Stimulated activated CD8-positive, alpha-beta memory T cell treated with anti-CD3 and anti-CD28 coated beads, Interleukin-7, amount 100 ng/mL, for 24 hours (primary cell): Measurements from ENCODE around the gene NRXN3.

Source experiments
- DNase-seq: peaks from one replicate; pipeline ENCODE4 v3.0.0-alpha.2; 2020; ENCODE audit warnings: low read depth

Gene NRXN3

GRCh38 chr14:78834766-78835451 is 664.7 kb downstream of the NRXN3 start:
- DNase-seq = no peak

DNA sequence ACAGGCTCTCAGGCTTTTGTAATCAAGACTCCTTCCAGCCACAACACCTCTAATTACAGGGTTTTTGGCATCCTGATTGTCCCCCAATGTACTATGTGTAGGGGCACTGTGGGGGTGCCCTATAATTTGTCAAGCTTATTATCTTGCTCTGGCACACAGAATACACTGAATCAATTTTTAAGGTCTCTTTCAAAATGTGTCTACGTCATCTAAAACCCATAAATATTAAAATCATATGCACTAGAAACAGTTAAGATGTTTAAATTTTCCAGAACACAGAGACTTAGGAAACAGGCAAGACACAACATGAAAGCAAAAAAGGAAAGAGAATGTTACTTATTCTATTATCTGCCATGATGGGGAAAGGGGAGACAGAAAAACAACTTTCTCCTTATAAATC is 665.7 kb downstream of the NRXN3 start:
- DNase-seq = no peak

- no peak for DNase-seq
These were observed 666.6 kb downstream of the NRXN3 start for GRCh38 chr14:78836777-78837176.

DNA sequence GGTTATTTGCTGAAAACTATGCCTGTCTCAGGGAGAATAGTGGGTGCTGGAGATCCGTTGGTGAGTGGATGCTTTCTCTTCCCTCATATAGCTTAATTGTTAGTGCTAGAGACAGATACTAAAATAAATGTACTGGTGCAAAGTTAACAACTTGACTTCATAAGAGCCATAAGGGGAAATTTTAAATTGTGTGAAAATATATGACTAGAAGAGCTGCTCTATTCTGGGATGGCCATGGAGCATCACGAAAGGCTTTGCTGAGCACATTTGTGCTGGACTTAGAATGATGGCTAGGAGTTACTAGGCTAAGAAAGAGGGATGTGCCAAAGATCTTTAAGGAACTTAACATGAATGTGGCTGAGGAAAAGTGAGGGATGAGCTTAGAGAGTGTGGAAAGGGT is 668.8 kb downstream of the NRXN3 start:
- no peak for DNase-seq

- DNase-seq = no peak
These were observed 670.7 kb downstream of the NRXN3 start for GRCh38 chr14:78840898-78841297.

DNA sequence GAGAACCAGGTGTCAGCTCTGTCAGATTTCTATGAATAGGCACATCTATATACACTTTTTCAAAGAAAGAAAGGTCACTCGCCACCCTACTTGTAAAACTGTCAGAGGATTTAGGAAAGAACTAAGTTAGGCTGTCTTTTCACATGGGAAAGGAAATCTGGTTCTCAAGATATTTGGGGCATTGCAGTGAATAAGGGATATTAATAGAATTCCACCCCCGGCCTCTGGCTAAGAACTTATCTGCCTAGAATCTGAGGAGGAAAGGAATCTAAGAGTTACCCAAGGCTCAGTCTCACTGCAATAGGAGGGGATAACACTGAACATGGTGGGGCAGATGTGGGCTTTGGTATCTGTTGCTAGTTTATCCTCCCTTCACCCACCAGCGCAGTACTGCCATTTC is 677.6 kb downstream of the NRXN3 start:
- no peak for DNase-seq

DNA sequence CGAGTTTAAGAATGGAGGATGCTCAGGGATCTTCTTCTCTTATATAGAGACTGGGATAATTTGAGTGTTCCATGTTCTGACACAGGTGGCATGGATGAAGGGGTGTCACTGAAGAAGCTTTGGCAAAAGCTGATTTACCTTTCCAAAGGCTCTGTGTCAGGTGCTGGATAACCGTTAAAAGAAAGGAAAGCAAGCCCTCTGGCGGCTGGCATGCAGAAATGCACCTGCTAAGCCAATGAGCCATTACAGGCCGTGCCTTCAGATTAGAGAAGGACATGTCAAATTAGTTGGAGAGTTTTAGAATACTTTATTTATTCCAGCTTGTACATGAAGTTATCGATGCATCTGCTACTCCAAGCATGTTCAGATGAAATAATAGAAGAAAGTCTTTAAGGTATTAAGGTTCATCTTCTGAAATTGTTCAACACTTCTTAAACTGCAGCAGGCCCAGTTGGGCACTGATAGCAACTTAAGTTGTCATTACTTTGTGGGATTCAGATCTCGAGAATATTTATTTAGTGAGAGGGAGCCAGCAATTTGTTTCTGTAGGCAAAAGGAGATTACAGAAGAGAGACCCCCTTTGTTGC is 678.2 kb downstream of the NRXN3 start:
- DNase-seq = no peak

- no peak for DNase-seq
These were observed 679.8 kb downstream of the NRXN3 start for GRCh38 chr14:78849952-78850351.

- no peak for DNase-seq
These were observed 681.0 kb downstream of the NRXN3 start for GRCh38 chr14:78851189-78851588.

DNA sequence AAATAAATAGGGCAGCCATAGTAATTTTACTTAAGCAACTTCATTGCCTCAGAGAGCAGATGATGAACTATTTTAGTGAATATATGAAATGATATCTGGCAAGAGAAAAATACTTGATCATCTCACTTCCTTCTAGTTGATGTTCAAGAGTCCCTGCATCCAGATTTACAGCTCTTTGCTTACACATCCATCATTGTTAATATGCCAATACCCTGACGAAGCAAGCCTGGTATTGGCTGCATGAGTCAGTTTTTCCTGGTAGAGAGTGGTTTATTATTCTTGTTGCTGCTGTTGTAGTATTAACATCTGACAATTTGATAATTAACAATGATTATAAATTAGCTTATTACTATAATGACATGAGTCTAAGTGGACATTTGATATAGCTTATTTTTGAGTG is 681.9 kb downstream of the NRXN3 start:
- DNase-seq = no peak

- DNase-seq = no peak
These were observed 687.8 kb downstream of the NRXN3 start for GRCh38 chr14:78857974-78858373.

DNA sequence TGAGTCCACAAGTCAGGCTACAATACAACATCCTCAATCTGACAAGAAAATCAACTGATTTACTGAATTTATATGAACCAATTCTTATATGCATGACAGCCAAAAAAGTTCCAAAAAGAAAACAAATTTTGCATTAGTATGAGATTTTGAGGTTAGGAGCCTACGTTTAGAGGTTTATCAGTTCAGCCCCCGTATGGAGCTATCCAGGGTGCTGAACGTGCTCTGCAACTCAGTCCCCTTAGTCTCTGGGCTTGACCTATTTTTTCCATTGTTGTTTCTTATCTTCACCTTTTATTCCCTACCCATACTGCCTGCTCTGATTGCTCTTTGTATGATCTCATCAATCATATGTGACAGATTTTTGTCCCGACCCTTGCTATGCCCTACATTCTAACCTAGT is 693.0 kb downstream of the NRXN3 start:
- DNase-seq = no peak

DNA sequence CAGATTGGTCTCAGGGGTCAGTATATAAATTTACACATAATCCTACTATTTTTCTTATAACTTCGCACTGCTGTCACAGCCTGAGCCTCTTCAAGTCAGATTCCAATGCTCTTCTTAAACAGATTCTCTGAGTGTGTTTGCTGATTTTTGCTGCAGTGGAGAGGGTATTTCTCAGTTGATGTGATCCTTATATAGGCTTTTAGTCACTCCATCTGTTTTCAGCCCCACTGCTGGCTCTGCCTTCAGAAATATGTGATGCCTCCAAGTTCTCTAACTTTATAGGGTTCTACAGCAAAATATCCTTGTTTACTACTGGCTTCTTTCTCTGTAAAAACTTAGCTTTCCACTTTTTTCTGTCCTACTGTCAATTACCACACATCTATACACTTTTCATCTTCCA is 702.7 kb downstream of the NRXN3 start:
- no peak for DNase-seq

- DNase-seq = no peak
These were observed 703.4 kb downstream of the NRXN3 start for GRCh38 chr14:78873581-78873980.

GRCh38 chr14:78875049-78875448 is 704.9 kb downstream of the NRXN3 start:
- no peak for DNase-seq

DNA sequence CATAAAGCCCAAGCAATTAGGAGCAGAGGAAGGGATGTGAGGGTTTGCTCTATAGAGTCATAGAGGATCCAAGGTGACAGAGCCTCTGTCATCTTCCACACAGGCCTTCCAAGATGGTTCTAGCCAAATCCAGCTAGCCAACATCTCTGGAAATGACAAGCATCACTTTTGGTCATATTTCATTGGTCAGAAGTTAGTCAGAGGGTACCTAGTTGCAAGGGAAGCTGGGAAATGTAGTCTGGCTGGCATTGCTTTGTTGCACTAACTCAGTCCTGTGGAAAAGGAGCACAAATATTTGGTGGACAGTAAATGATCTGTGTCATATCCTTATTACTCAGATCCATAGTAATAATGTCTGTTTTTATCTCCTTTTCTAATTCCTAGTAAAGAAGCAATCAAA is 715.7 kb downstream of the NRXN3 start:
- DNase-seq = no peak

- no peak for DNase-seq
These were observed 727.3 kb downstream of the NRXN3 start for GRCh38 chr14:78897443-78897842.

DNA sequence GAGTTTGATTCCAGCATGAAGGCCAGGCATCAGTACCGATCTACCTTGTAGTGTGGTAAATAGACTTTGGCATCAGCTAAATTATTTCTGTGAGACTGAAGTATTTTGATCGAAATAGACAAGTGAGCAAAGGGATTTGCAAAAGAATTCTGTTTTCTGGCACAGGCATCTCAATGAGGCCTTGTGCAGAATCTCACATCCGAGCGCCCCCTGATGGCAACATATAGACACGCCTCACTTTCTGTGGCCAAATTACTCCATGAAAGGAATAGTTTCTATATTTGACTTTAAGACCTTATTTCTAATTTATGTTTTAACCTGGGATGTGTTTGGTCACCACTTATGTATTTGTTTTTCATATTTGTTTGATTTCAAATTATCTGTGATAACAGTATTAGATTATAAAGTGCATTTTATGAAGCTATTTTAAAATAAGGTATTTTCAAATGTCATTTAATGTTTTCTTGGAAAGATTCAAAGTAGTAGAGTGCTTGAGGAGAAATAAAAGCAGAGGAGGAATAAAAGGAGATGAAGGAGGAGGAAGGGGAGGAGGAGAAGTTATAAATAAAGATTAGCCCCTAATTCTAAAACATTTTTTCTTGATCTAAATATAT is 731.9 kb downstream of the NRXN3 start:
- no peak for DNase-seq

- no peak for DNase-seq
These were observed 733.9 kb downstream of the NRXN3 start for GRCh38 chr14:78904094-78904493.

GRCh38 chr14:78917462-78917861 is 747.3 kb downstream of the NRXN3 start:
- no peak for DNase-seq

DNA sequence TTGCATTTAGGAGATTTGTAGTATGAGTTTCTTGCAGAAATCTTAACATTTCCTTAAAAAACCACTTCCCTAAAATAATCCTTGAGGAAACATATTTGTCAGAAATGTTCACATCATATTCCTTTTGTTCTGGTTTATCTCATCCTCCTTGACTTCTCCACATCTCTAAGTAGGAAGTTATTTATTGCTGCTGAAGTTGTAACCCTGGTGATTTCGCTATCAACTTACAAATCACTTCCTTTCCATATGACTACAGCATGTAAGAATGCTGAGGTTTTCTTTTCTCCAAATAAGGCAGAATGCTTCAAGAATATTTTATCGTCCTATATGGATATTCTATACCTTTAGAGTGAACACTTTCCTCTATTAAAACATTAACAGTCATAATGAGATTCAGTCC is 751.7 kb downstream of the NRXN3 start:
- DNase-seq = no peak

DNA sequence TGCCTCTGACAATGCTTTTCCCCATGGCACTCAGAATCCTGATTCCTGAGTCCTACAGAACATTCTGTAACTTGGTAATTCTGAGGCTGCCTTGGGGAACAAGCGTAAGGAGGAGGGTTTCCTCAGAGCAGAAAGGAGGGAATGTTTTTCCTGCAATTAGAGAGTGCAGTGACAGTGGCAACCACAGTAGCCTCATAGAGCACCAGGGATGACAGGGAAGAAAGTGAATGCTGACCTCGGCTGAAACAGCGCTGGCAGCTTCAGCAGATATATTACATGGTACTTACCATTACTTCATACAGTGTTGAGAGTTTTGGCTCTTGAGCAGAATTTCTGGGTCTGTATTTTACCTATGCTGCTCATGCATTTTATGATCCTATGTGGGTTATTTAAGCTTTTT is 757.1 kb downstream of the NRXN3 start:
- DNase-seq = no peak

DNA sequence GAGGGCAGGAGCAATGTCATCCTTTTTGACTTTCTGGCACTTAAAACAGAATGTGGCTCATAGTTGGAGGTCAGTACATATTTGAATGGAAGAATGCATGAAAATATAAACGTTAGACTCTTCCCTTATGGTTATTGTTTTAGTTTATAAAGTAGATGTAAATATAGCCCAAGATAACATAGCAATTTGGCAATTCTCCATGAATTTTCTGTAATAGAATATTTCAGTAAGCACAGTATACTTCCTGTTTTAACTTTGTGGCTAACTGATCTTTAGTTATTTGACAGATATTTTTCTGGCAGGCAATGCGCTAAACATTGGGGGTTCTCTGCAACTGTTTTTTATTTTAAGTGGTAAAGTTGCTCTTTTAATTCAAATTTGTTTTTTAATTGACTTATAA is 763.0 kb downstream of the NRXN3 start:
- DNase-seq = no peak
